Dedifferentiated amniotic fluid mesenchymal stem cell (primary cell): ENCODE results near the gene AGPAT3.
"Not testable (repeated sequence)": the region's sequence is repeated elsewhere in the genome, so short reads cannot be mapped to it uniquely, and the experiment has no call there.

Source experiments
- DNase-seq: peaks from one replicate; pipeline ENCODE4 v3.0.0-alpha.2; 2016; ENCODE audit errors: extremely low spot score

Gene AGPAT3, protein sequence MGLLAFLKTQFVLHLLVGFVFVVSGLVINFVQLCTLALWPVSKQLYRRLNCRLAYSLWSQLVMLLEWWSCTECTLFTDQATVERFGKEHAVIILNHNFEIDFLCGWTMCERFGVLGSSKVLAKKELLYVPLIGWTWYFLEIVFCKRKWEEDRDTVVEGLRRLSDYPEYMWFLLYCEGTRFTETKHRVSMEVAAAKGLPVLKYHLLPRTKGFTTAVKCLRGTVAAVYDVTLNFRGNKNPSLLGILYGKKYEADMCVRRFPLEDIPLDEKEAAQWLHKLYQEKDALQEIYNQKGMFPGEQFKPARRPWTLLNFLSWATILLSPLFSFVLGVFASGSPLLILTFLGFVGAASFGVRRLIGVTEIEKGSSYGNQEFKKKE

DNA sequence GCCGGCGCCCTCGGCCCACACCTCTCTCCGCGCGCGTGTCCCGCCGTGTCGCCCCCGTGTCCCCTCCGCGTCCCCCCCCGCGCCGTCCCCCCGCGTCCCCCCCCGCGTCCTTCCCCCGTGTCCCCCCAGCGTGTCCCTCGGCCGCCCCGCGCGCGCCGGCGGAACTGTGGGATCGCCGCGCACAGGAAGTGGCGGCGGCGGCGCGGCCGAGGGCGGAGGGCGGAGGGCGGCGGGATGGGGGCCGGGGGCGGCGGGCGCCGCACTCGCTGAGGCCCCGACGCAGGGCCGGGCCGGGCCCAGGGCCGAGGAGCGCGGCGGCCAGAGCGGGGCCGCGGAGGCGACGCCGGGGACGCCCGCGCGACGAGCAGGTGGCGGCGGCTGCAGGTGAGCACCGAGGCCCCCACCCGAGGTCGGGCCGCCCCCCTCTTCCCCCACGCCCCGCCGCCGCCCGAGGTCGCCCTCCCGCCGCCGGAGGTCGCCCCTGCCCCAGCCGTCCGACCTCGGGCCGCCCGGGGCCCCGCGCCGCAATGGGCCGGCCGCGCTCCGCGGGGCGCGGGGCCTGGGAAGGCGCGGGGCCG lies at the start of gene AGPAT3:
AGPAT3 (plus strand) TSS at position 262 of the 578 bp plus-strand sequence. CDS start 94,459 bp downstream, outside the sequence.
- no peak for DNase-seq

DNA sequence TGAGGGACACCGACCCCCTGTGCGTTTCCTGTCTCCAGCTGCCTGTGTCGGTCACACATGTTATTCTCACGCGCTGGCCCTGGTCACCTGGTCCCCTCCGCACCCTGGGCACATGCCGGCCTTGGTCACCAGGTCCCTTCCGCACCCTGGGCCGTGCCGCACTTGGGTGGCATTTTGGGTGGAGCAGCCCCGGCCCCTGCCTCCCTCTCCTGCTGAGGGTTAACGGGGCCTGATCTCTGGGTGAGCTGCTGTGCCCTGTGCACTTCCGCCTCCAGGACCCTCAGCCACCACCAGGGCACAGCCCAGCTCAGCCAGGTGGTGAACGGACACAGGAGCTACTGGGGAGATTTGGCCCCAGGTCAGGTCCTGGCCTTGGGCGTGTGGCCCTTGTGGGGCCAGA lies 49.0 kb upstream of the AGPAT3 start:
- no peak for DNase-seq

DNA sequence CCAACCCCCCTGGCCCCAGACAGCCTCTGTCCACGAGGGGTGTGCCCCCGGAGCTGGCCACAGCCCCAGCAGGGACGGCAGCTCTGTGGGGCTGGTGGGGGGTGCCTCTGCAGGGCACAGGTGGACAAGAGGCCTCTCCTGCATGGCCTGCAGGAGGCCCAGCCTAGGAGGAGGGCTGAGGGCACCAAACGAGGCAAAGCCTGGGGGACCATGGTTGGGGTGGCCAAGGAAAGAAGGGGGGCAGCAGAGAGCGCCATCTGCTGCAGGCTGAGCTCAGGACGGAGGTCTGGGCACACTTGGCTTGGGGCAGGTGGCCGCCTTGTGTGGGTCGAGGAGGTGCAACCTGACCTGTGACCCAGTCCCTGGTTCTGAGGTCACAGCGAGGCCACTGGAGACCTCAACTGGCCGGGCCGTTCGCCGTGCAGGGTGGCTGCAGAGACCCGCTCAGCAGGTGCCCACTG lies 48.4 kb upstream of the AGPAT3 start:
- DNase-seq, result no peak

DNA sequence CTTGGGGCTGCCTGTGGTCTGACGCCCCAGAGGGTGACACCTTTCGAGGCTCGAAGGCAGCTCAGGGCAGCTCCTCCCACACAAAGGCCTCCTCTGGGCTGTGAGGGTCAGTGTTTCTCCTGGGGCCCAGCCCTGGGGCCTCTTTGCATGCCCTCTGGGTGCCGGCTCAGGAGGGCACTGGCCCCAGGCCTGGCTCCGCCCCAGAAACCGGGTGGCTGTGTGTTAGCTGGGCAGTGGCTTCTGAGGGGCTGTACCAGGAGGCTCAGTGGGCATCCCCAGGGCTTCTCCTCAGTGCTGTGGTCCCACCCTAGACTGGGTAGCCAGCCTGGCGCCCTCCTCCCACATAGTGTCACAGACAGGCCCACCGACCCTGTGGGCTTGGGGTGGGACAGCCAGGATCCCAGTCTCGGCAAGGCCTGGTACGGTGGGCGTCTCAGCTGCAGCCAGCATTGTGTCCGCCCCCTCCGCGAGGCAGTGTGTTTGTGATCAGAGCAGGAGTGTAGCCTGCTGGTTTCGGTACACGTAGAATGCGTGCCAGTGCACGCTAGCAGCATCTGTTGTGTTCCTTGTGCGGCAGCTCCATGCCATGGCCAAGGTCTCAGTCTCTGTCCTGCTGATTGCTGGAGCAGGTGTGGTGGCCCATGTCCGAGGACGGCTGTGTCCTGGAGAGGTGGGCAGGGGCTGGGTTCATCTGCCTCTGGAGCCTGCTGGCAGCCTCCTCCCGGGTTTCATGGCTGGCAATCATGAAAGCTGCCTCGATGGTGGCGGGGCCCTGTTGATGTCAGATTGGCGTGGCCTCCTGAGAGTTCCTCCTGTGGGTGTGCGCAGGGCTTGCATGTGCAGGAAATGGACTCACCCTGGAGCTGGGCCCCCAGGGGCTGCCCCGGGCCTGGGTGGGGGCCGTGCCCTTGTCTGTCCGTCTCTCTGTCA lies 47.6 kb upstream of the AGPAT3 start:
- no peak for DNase-seq

DNA sequence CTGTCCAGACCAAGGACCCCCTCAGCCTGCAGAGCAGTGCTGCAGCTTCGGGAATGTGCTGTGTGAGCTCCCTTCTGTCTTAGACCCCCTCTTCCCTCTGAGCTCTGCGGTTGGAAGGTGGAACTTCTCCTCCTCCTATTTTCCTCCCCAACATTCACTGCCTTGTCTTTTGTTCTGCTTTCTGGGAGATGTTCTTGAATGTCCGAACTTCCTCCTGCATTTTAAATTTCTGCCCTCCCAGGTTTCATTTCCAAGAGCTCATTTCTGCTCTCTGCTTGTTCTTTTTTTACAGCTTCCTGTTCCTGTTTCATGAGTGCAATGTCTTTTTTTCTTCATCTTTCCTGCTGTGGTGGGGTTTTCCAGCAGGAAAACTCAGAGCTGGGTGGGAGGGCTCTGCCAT lies 46.3 kb upstream of the AGPAT3 start:
- DNase-seq, result no peak

DNA sequence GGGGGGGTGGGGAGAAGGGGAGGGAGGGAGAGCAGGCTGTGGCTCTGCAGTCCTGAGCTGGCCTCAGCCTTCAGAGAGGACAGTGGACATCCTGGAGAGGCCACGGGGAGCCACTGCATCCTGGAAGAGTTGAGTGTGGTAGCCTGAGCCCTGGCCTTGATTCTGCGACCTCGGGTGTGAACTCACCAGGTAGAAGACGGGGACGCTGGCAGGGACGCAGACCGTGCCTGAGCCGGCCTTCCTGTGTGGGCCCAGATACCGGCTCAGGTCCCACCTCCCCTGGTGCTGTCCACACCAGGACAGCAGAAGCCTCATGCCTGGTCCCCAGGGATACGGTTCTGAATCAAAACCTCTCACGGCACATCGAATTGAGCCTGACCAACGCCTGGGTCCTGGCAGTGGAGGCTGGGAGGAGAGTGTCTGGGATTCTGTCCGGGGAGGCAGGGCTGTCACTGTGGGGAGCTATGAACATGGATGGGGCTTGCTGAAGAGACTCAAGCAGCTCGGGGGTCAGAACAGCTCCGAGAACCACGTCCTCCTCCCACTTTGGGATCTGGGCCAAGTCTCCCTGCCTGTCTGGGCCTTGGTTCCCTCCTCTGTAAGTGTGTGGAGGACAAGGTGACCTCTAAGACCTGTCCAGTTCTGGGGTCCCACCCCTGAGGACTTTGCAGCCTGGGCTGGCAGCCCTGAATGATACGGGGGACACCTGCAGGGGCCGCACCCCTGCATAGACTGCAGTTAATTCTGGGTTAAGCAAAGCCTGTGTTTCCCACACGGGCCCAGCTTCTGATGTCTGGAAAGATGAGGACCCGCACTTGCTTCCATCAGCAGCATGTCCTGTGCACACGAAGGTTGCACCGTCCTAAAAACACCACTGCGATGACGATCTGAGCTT lies 45.3 kb upstream of the AGPAT3 start:
- DNase-seq, result no peak

DNA sequence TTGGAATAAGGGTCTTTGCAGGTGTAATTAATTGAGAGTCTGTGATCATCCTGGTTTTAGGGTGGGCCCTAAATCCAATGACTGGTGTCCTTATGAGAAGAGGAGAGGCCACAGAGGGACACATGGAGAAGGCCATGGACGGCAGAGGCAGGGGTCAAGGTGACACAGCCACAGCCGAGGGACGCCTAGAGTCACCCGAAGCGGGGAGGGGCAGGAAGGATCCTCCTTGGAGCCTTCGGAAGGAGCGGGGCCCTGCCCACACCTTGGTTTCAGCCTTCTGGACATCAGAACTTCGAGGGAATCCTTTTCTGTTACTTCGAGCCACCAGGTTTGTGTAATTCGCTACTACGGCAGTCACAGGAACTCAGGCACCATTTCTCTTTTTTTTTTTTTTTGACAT lies 44.6 kb upstream of the AGPAT3 start:
- no peak for DNase-seq

DNA sequence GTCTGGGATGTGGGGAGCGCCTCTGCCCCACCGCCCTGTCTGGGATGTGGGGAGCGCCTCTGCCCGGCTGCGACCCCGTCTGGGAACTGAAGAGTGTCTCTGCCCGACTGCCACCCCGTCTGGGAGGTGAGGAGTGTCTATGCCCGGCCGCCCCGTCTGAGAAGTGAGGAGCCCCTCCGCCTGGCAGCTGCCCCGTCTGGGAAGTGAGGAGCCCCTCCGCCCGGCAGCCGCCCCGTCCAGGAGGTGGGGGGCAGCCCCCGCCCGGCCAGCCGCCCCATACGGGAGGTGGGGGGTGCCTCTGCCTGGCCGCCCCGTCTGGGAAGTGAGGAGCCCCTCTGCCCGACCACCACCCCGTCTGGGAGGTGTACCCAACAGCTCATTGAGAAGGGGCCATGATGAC lies 42.9 kb upstream of the AGPAT3 start:
- DNase-seq, result not testable (repeated sequence)

DNA sequence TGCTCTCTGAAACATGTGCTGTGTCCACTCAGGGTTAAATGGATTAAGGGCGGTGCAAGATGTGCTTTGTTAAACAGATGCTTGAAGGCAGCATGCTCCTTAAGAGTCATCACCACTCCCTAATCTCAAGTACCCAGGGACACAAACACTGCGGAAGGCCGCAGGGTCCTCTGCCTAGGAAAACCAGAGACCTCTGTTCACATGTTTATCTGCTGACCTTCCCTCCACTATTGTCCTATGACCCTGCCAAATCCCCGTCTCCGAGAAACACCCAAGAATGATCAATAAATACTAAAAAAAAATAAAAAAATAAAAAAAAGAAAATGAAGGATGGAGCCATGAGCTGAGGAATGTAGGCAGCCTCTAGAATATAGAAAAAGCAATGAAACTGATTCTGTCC lies 42.3 kb upstream of the AGPAT3 start:
- not testable (repeated sequence) for DNase-seq

DNA sequence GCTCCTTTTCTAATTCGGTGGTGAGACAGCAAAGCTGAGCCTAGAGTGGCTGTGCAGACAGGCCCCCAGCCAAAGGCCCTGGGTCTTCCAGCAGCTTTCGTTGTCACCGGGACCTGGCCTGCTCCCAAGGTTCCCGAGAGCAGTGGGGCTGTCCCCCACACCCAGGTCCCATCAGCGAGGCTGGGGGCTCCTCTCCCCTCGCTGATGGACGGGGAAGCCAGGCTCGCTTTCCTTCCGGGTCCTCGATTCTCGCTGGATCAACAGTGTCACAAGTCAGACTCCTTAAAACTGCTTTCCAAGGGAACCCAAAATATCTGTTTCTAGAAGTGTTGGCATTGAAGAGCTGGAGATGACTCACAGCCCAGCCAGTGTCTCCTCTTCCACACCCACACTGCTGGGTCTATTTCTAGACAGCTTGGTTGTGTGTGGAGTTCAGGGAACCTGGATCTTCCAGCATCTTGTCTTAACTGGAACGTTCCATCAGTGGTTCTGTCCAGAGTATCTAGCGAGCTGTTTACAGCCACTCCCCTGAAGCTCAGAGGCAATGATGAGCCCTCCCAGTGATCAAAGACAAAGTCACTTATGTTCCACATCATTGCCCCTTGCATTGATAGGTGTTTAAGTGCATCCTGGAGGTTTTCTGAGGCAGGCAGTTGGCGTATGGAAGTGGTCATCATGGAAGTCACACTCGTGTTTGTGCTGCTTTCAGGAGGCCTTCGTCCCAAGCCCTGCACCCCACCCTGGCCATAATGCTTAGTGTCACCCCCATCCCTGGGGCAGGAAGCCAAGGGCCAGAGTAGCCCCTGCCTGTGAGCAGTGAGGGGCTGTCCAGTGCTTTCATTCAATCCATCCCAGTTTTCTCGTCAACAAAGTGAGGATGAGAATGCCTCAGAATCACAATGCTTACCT lies 40.4 kb upstream of the AGPAT3 start:
- peak; percentile 28 for DNase-seq

DNA sequence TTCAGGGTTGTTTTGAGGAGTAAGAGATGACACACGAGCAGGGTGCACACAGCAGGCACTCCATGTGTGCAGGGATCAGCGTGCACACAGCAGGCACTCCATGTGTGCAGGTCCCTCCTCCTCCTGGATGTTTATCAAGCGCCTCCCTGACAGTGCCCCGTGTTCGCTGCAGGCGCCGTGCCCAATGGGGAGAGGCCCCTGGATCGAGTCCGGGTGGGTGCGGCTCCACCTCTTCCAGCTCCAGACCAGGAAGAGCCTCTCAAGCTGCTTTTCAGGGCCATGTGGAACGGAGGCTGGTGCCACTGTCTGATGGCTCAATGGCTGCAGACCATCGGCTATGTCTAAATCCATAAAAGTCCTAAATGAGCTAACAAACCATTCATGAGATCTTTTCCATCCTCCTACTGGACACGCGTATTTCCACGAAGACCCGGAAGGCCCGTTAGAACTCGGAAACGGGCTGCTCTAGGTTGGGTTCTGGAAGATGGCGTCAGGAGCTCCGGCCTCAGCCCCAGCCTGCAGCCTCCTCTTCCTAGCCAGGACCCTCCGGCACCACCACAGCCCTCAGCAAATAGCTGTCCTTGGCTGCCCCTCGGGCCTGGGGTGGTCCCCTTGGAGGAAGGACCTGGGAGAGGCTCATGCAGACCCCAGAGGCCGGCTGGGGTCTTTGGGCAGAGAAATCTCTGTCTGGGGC lies 39.6 kb upstream of the AGPAT3 start:
- no peak for DNase-seq

DNA sequence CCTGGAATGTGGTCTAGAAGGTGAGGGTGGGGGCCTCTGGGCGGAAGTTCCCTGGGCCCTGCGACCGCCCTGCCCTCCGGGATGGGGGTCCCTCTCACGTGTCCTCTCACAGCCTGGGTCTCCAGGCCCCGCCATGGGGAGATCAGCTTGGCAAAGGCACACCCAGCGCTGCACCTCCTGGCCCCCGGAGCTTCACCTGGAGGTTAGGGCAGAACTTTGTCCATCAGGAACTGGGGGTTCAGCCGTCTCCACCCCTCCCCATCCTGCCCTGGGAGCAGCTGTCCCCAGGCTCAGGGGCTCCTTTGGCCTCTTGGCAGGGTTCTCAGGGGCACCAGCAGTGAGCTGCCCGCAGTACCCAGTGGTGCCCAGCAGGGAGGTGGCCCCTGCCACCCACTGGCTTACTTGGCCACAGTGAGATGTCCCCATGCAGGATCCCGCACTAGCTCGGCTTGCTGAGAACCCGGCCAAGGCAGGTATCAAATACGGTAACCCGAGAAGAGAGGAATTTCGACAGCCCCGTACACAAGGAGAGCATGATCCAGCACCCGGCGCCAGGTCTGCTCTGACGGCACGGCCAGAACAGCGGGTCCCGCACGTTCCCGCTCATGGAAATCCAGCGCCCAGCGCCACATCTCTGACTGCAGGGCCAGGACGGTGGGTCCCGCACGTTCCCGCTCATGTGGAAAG lies 38.9 kb upstream of the AGPAT3 start:
- DNase-seq, result no peak

DNA sequence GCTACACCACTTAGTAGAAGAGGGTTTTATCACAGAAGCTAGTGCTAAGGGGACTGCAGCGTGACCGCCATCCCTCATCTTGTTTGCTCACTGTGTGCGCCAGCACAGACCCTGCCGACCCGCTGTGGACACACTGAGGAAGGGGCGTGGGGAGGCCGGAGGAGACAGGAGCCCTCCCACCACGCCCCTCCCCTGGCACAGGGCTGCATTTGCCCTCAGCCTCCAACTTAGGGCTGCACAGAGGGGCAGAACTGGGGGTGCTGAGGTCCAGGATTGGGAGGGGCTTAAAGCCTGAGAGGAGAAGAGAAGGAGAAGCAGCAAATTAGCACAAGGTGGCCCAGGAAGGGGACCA lies 38.4 kb upstream of the AGPAT3 start:
- no peak for DNase-seq

DNA sequence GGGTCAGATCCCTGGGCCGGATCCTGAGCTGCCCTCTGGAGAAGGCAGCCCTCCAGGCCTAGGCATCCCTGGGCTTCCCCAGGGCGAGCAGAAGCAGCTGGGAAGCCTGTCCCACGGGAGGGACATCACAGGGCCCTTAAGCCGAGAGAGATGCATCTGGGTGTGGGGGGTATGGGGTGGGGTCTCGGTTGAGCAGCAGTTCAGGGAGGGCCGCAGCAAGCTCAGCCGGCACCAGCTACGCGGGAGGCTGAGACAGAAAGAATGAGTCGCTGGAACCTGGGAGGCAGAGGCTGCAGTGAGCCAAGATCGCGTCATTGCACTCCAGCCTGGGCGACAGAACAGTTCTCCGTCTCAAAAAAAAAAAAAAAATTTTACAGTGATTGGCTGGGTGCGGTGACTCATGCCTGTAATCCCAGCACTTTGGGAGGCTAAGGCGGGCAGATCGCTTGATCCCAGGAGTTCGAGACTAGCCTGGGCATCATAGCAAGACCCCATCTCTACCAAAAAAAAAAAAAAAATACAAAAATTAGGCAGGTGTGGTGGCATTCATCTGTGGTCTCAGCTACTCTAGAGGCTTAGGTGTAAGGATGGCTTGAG lies 37.9 kb upstream of the AGPAT3 start:
- DNase-seq, result no peak

DNA sequence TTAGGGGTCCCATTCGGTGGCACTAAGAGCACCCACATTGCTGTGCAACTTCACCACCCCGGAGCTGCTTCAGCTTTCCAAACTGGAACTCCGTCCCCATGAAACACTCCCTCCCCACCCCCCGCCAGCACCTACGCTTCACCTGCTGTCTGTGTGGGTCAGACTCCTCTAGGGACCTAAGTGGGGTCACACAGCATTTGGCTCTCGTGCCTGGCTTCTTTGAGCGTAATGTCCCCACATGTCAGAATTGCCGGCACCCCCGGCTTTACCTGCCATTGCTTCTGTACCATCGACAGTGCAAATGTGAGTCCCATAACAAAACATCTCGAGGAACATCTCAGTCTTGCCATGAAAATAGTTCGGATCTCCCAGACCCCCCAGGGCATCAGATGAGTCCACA lies 35.9 kb upstream of the AGPAT3 start:
- DNase-seq, result no peak

DNA sequence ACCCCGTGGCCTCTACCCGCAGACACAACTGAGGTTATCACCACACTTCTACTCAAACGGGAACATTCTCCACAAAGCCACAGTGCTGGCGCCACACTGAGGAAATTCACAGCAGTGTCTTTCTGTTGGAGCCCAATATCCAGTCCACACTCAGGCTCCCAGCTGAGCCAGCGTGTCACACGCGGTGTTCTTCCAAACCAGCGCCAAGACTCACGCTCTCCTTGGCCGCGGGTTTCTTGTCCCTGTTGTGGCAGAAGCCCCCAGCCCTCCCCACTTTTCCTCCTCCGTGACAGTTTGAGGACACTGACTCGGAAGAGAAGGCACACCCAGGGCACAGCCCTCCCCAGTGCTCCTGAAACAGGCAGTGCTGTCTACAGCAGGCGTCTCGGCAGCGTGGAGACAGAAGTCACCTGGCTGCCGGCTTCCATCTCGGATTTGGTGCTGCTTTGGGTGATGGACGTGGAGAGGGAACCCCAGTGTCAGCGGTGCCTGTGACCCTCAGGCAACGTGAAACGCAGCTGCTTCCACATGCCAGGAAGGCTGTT lies 35.4 kb upstream of the AGPAT3 start:
- DNase-seq, result no peak

DNA sequence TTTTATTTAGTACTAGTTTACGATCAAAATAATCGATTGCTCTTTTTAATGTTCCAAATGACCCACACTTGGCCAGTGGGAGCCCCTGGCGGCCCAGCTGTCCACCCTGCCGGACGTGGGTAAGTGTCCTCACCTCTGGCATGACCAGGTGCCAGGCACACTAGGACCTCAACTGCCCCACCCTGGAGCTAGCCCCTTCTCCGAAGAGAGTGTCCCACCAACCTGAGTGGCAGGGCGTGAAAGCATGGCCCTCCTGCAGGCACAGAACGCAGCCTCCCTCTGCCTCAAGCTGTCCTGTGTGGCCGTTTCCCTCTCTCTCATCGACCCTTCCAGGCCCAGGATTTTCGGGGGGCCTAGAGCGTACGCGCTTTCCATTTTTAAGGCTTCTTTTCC lies 32.9 kb upstream of the AGPAT3 start:
- no peak for DNase-seq

DNA sequence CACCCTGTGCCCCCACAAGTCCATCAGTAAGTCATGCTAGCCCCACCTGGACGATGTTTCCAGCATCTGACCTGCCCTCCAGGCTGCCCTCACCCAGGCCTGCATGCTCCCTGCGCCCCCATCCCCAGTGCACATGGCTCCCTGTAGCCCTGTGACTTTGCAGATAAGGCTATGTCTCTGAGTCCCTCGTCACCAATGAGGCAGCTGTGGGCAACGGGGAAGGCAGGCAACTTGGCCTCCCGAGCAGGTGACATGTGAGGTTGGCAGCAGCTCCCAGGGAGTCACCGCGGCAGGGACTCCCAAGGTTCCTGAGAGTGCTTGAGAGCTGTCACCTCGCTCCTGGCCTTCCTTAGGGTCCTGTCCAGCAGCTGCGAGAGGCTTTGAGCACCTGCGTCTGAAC lies 32.4 kb upstream of the AGPAT3 start:
- DNase-seq, result no peak
